Liver (tissue), 9 donors: Measurements from ENCODE around the gene RASSF3. TPM values are rescaled to one million over a fixed set of nuclear protein-coding genes. Genes with fewer than 3 reads are reported as not detected.

Source experiments
- DNase-seq: peaks from one replicate; pipeline ENCODE4 v3.0.0-alpha.2; 2017; ENCODE audit warnings: low spot score
- H3K27ac ChIP-seq, 2 donors: one replicate each; pipeline ENCODE4 v1.7.0; 2013; ENCODE audit warnings: inconsistent platforms in 2 of 2, low read length in 2 of 2, control low read depth in 1 of 2, low read depth in 1 of 2, mild to moderate bottlenecking in 1 of 2
- H3K27me3 ChIP-seq, 4 donors: one replicate each; pipeline versions ENCODE4 v1.6.1 to v1.7.0; 2013; ENCODE audit warnings: low read length in 3 of 4, inconsistent platforms in 1 of 4, mild to moderate bottlenecking in 1 of 4, moderate library complexity in 1 of 4; ENCODE audit not compliant: control insufficient read depth in 4 of 4, insufficient read depth in 4 of 4
- H3K36me3 ChIP-seq, 4 donors: one replicate each; pipeline versions ENCODE4 v1.6.1 to v1.7.0; 2013; ENCODE audit warnings: low read length in 3 of 4, mild to moderate bottlenecking in 3 of 4, low read depth in 1 of 4, moderate library complexity in 1 of 4; ENCODE audit not compliant: control insufficient read depth in 4 of 4, insufficient read depth in 3 of 4
- H3K4me1 ChIP-seq, 4 donors: one replicate each; pipeline versions ENCODE4 v1.6.1 to v1.7.0; 2013; ENCODE audit warnings: low read length in 3 of 4, mild to moderate bottlenecking in 3 of 4, moderate library complexity in 1 of 4; ENCODE audit not compliant: control insufficient read depth in 4 of 4, insufficient read depth in 4 of 4
- H3K4me3 ChIP-seq, 3 donors: one replicate each; pipeline versions ENCODE4 v1.6.1 to v1.7.0; 2013; ENCODE audit warnings: low read length in 3 of 3, control low read depth in 1 of 3, low read depth in 1 of 3, mild to moderate bottlenecking in 1 of 3
- H3K9ac ChIP-seq, 2 donors: one replicate each; pipeline ENCODE4 v1.7.0; 2013; ENCODE audit warnings: low read length in 2 of 2, mild to moderate bottlenecking in 2 of 2, moderate library complexity in 2 of 2, control low read depth in 1 of 2, low read depth in 1 of 2
- H3K9me3 ChIP-seq, 4 donors: one replicate each; pipeline versions ENCODE4 v1.6.1 to v1.7.0; 2013; ENCODE audit warnings: low read length in 3 of 4; ENCODE audit not compliant: control insufficient read depth in 4 of 4
- ATF3 ChIP-seq: IDR thresholded peaks from 2 replicates; pipeline ENCODE4 v1.6.1; 2016; ENCODE audit warnings: antibody characterized with exemption
- CTCF ChIP-seq: fragments of 150-350 bp; IDR thresholded peaks from 2 replicates; pipeline ENCODE4 v1.5.1; 2017; ENCODE audit warnings: improper control_type of control experiment, low read depth, low read length; ENCODE audit not compliant: missing input control
- EGR1 ChIP-seq, 2 donors: IDR thresholded peaks; 2 replicates each; pipeline ENCODE4 v1.6.1; 2016 to 2018; ENCODE audit warnings: antibody characterized with exemption in 2 of 2, low read depth in 2 of 2
- FOXA1 ChIP-seq: IDR thresholded peaks from 2 replicates; pipeline ENCODE4 v1.6.1; 2016; ENCODE audit warnings: antibody characterized with exemption
- FOXA2 ChIP-seq: IDR thresholded peaks from 2 replicates; pipeline ENCODE4 v1.6.1; 2016; ENCODE audit warnings: antibody characterized with exemption
- GABPA ChIP-seq, 2 donors: IDR thresholded peaks in 1 of 2; conservative IDR thresholded peaks in 1 of 2; 2 replicates each; pipeline ENCODE4 v1.6.1; 2016; ENCODE audit warnings: antibody characterized with exemption in 2 of 2, mild to moderate bottlenecking in 1 of 2, moderate library complexity in 1 of 2
- HNF4A ChIP-seq, 2 donors: conservative IDR thresholded peaks; 2 replicates each; pipeline ENCODE4 v1.6.1; 2016; ENCODE audit warnings: antibody characterized with exemption in 2 of 2, mild to moderate bottlenecking in 2 of 2
- HNF4G ChIP-seq: IDR thresholded peaks from 2 replicates; pipeline ENCODE4 v1.6.1; 2016; ENCODE audit warnings: antibody characterized with exemption
- JUND ChIP-seq, 2 donors: IDR thresholded peaks; 2 replicates each; pipeline ENCODE4 v1.6.1; 2016; ENCODE audit warnings: antibody characterized with exemption in 2 of 2
- MAX ChIP-seq: IDR thresholded peaks from 2 replicates; pipeline ENCODE4 v1.6.1; 2016; ENCODE audit warnings: antibody characterized with exemption
- NR2F2 ChIP-seq: IDR thresholded peaks from 2 replicates; pipeline ENCODE4 v1.6.1; 2016; ENCODE audit warnings: antibody characterized with exemption
- RAD21 ChIP-seq, 2 donors: IDR thresholded peaks; 2 replicates each; pipeline ENCODE4 v1.6.1; 2016; ENCODE audit warnings: antibody characterized with exemption in 2 of 2, mild to moderate bottlenecking in 2 of 2
- REST ChIP-seq: IDR thresholded peaks from 2 replicates; pipeline ENCODE4 v1.6.1; 2016; ENCODE audit warnings: antibody characterized with exemption, mild to moderate bottlenecking
- SP1 ChIP-seq: IDR thresholded peaks from 2 replicates; pipeline ENCODE4 v1.6.1; 2018; ENCODE audit warnings: antibody characterized with exemption, mild to moderate bottlenecking
- TAF1 ChIP-seq: conservative IDR thresholded peaks from 2 replicates; pipeline ENCODE4 v1.6.1; 2016; ENCODE audit warnings: antibody characterized with exemption, mild to moderate bottlenecking
- YY1 ChIP-seq: IDR thresholded peaks from 2 replicates; pipeline ENCODE4 v1.6.1; 2016; ENCODE audit warnings: antibody characterized with exemption, mild to moderate bottlenecking
- ZBTB33 ChIP-seq: IDR thresholded peaks from 2 replicates; pipeline ENCODE4 v1.6.1; 2016; ENCODE audit warnings: antibody characterized with exemption
- WGBS: extraction: QIAGEN DNeasy Blood & Tissue Kit; methylation state at CpG from one replicate; pipeline ENCODE4 v1.1.7; 2013; 5-methylcytosine and 5-hydroxymethylcytosine counted together
- polyA plus RNA-seq, 2 donors: library from polyadenylated mRNA; stranded (reverse) in 1 of 2; unstranded in 1 of 2; fragments of 200-250 nt in 1 of 2; fragments of >200 nt in 1 of 2; fragmentation: Nextera tagmentation in 1 of 2; extraction: Ambion mirVana in 1 of 2; gene quantifications; one replicate each; pipeline versions ENCODE4 v1.2.1 to v1.2.3, GENCODE V29; 2013 to 2015
- total RNA-seq, 2 donors: library from RNA; depleted of rRNA; stranded (reverse); fragments of >200 nt; gene quantifications; one replicate each; pipeline ENCODE4 v1.2.3, GENCODE V29; 2014
- donor health status: healthy.
- donor health status: healthy.
- donor health status: healthy.
- donor health status: healthy.
- donor health status: healthy.

The RASSF3 gene
- total and polyA plus RNA-seq, 4 donors: 2.2 to 9.1 (median 5.6) TPM

- no peak for DNase-seq
- H3K27me3 ChIP-seq: no peaks in the 10 kb centered on the region
- WGBS: 94% methylated on average over 2 of the region's 2 CpGs
- H3K36me3 ChIP-seq: peaks cover 14 to 59% (median 34%) of the 10 kb centered on the region in 4 donors
- no peak overlapping the region for H3K27ac ChIP-seq
- TF ChIP-seq ZBTB33 (no peak), FOXA2 (no peak), HNF4G (no peak), ATF3 (no peak), TAF1 (no peak), MAX (no peak), NR2F2 (no peak), EGR1 (IDR thresholded peaks at IDR 0.05; ENCODE audit: low read depth in 2 of 2) (no peak)
- H3K9me3 ChIP-seq: no peaks in the 10 kb centered on the region
- H3K9ac ChIP-seq: no peak overlapping the region
- H3K4me3 ChIP-seq: no peak overlapping the region
- H3K4me1 ChIP-seq: no peaks in the 10 kb centered on the region
Measured at GRCh38 chr12:64723630-64724029, 113.3 kb downstream of the RASSF3 start.

- no peaks in the 10 kb centered on the region for H3K27me3 ChIP-seq
- 97% methylated on average over 11 of the region's 11 CpGs for WGBS
- TF ChIP-seq ATF3 (no peak), MAX (no peak), FOXA1 (no peak), JUND (IDR thresholded peaks at IDR 0.05) (no peak), HNF4A (conservative IDR thresholded peaks at IDR 0.05) (no peak), GABPA (IDR thresholded peaks at IDR 0.05 in 1 of 2, conservative IDR thresholded peaks at IDR 0.05 in 1 of 2) (no peak), HNF4G (no peak), SP1 (no peak), NR2F2 (no peak), CTCF (no peak), ZBTB33 (no peak), EGR1 (IDR thresholded peaks at IDR 0.05; ENCODE audit: low read depth in 2 of 2) (no peak), RAD21 (IDR thresholded peaks at IDR 0.05) (no peak), YY1 (no peak), REST (no peak)
Measured at GRCh38 chr12:64724201-64724745, 114.0 kb downstream of the RASSF3 start.

More at GRCh38 chr12:64724201-64724745, 114.0 kb downstream of the RASSF3 start:
- Histone ChIP-seq H3K36me3 (peaks cover 14 to 61% (median 34%) of the 10 kb centered on the region in 4 donors), H3K9me3 (no peaks in the 10 kb centered on the region), H3K4me3 (no peak overlapping the region), H3K4me1 (no peaks in the 10 kb centered on the region), H3K9ac (no peak overlapping the region), H3K27ac (no peak overlapping the region)
- no peak for DNase-seq
